Endothelial cell of umbilical vein (primary cell): ENCODE measurements around the gene KCP. TPM values are rescaled to one million over a fixed set of nuclear protein-coding genes. Genes with fewer than 3 reads are reported as not detected.

Source experiments
- BruUV-seq: library from RNA; stranded (reverse); fragments of 400-500 nt; replicated peaks from 2 replicates; lab custom pipeline; 2021; lab: Mats Ljungman, UMichigan
- CTCF ChIA-PET: fragments of 300-600, 350-600 bp; sonication (Branson Sonifier 250); formaldehyde crosslinking; loops from one replicate; lab custom pipeline; 2021; ENCODE audit warnings: antibody characterized with exemption, inconsistent platforms; lab: Charles Lee
- POLR2A ChIA-PET: fragments of 300-600, 350-600 bp; sonication (Branson Sonifier 250); formaldehyde crosslinking; loops from one replicate; lab custom pipeline; 2021; ENCODE audit warnings: antibody characterized with exemption, inconsistent platforms; lab: Charles Lee
- DNase-seq: peaks from one replicate; pipeline ENCODE4 v3.0.0-alpha.2; 2011; ENCODE audit warnings: low read depth, low spot score
- FAIRE-seq: peaks from 2 replicates; lab custom pipeline; 2011; peaks lifted over from hg19 to GRCh38; lab: Jason Lieb, UNC
- H2AFZ ChIP-seq: 2 replicates; pipeline ENCODE4 v1.6.0; 2012; ENCODE audit warnings: low read depth, low read length, control low read depth, inconsistent platforms
- H3K27ac ChIP-seq: 2 replicates; pipeline ENCODE4 v1.5.1; 2011; ENCODE audit warnings: low read depth, mild to moderate bottlenecking, control low read depth, low read length, moderate library complexity; ENCODE audit not compliant: insufficient read depth
- H3K27me3 ChIP-seq, 2 experiments: 2 replicates each; pipeline versions ENCODE4 v1.6.0 to v1.6.1; 2011; ENCODE audit warnings: low read length in 2 of 2, mixed read lengths in 1 of 2; ENCODE audit not compliant: control insufficient read depth in 2 of 2, insufficient read depth in 2 of 2
- H3K36me3 ChIP-seq, 2 experiments: 2 replicates in 1 of 2; 3 replicates in 1 of 2; pipeline ENCODE4 v1.5.1; 2011; ENCODE audit warnings: low read length in 2 of 2, mild to moderate bottlenecking in 1 of 2, moderate library complexity in 1 of 2; ENCODE audit not compliant: control insufficient read depth in 2 of 2, insufficient read depth in 2 of 2; ENCODE audit errors: extremely low read depth in 1 of 2
- H3K4me1 ChIP-seq: 3 replicates; pipeline ENCODE4 v1.5.1; 2011; ENCODE audit warnings: mild to moderate bottlenecking, low read length; ENCODE audit not compliant: control insufficient read depth, insufficient read depth; ENCODE audit errors: extremely low read depth
- H3K4me2 ChIP-seq: 2 replicates; pipeline ENCODE4 v1.6.1; 2011; ENCODE audit warnings: low read length, control low read depth, mixed read lengths; ENCODE audit not compliant: insufficient read depth
- H3K4me3 ChIP-seq, 3 experiments: fragments of 200-600 bp in 1 of 3; sonication (generic), shearing (Covaris generic) in 1 of 3; replicated peaks in 1 of 3; 2 replicates each; pipeline ENCODE4 v1.5.1; 2011 to 2016; ENCODE audit warnings: control low read depth in 3 of 3, low read length in 3 of 3, mild to moderate bottlenecking in 2 of 3, inconsistent platforms in 1 of 3, low read depth in 1 of 3, moderate library complexity in 1 of 3; ENCODE audit not compliant: insufficient read depth in 1 of 3
- H3K79me2 ChIP-seq: 2 replicates; pipeline ENCODE4 v1.6.0; 2012; ENCODE audit warnings: low read length, inconsistent platforms; ENCODE audit not compliant: control insufficient read depth, insufficient read depth
- H3K9ac ChIP-seq: replicated peaks from 2 replicates; pipeline ENCODE3; 2011; ENCODE audit warnings: low read length, control low read depth; ENCODE audit not compliant: insufficient read depth; ENCODE audit errors: extremely low read depth
- H3K9me1 ChIP-seq: replicated peaks from 3 replicates; pipeline ENCODE4 v1.6.0; 2011; ENCODE audit warnings: mild to moderate bottlenecking, low read length; ENCODE audit not compliant: control insufficient read depth, insufficient read depth; ENCODE audit errors: extremely low read depth
- H3K9me3 ChIP-seq: replicated peaks from 2 replicates; pipeline ENCODE4 v1.5.1; 2012; ENCODE audit warnings: low read length, inconsistent platforms; ENCODE audit not compliant: control insufficient read depth, insufficient read depth
- H4K20me1 ChIP-seq: replicated peaks from 2 replicates; pipeline ENCODE3; 2011; ENCODE audit warnings: mild to moderate bottlenecking, low read length; ENCODE audit not compliant: control insufficient read depth, insufficient read depth; ENCODE audit errors: extremely low read depth
- CTCF ChIP-seq, 2 donors: IDR thresholded peaks; 1 replicate in 1 of 2; 2 replicates in 1 of 2; pipeline ENCODE4 v1.5.1; 2011; ENCODE audit warnings: low read length in 2 of 2, mild to moderate bottlenecking in 2 of 2, moderate library complexity in 2 of 2, control low read depth in 1 of 2, inconsistent platforms in 1 of 2, low read depth in 1 of 2; ENCODE audit not compliant: insufficient read depth in 1 of 2; ENCODE audit errors: extremely low read depth in 1 of 2
- EZH2 ChIP-seq: IDR thresholded peaks from 2 replicates; pipeline ENCODE4 v1.6.1; 2012; ENCODE audit warnings: borderline replicate concordance, low read depth, mild to moderate bottlenecking, moderate library complexity, low read length, inconsistent platforms; ENCODE audit not compliant: severe bottlenecking
- FOS ChIP-seq: IDR thresholded peaks from 2 replicates; pipeline ENCODE4 v1.6.1; 2011; ENCODE audit warnings: mild to moderate bottlenecking, low read length, moderate library complexity, borderline replicate concordance; ENCODE audit not compliant: insufficient read depth
- GATA2 ChIP-seq: IDR thresholded peaks from 2 replicates; pipeline ENCODE4 v1.7.0; 2011; ENCODE audit warnings: low read depth, mild to moderate bottlenecking, moderate library complexity, mixed read lengths, low read length; ENCODE audit not compliant: insufficient read length, insufficient read depth
- JUN ChIP-seq: IDR thresholded peaks from 2 replicates; pipeline ENCODE4 v1.6.1; 2011; ENCODE audit warnings: borderline replicate concordance, low read depth; ENCODE audit not compliant: insufficient read length, insufficient read depth
- MYC ChIP-seq: IDR thresholded peaks from one replicate; pipeline ENCODE4 v1.6.1; 2011; ENCODE audit warnings: mild to moderate bottlenecking, low read depth, low read length
- POLR2A ChIP-seq: IDR thresholded peaks from 2 replicates; pipeline ENCODE4 v1.6.1; 2012; ENCODE audit warnings: low read depth, mild to moderate bottlenecking, control low read depth, low read length
- POLR2AphosphoS5 ChIP-seq: IDR thresholded peaks from 2 replicates; pipeline ENCODE4 v1.6.1; 2012; ENCODE audit warnings: low read depth, mild to moderate bottlenecking, control low read depth, low read length, moderate library complexity; ENCODE audit not compliant: insufficient read depth
- dilution Hi-C: fragments of 300-500 bp; cut with MboI; formaldehyde crosslinking; loops from one replicate; pipeline ENCODE4 v1.15.0; 2019; ENCODE audit warnings: low sequenced_read_pairs; ENCODE audit not compliant: extremely low pct_ligation_motif_present
- intact Hi-C: fragments of 100-400 bp; cut with micrococcal nuclease; formaldehyde crosslinking; loops from one replicate; pipeline ENCODE4 v1.10.0; 2022
- polyA plus RNA-seq, 4 experiments: library from polyadenylated mRNA; depleted of rRNA in 3 of 4; stranded (reverse) in 3 of 4; unstranded in 1 of 4; fragments of >200 nt; gene quantifications; 2 replicates each; pipeline versions ENCODE4 v1.2.1 to v1.2.3, GENCODE V29; 2011 to 2012; ENCODE audit warnings: missing spikeins in 1 of 4
- total RNA-seq: library from RNA; stranded (reverse); gene quantifications from 2 replicates; pipeline ENCODE4 v1.2.3, GENCODE V29; 2021
- TF ChIP-seq, protein P1 (sequence below): IDR thresholded peaks from 2 replicates; pipeline ENCODE4 v1.6.1; 2011; ENCODE audit not compliant: insufficient read depth, insufficient read length

KCP gene
- total and polyA plus RNA-seq, 2 donors (not counting 3 experiments of a cell fraction or from before 2014, with no cell fraction given): not detected

DNA sequence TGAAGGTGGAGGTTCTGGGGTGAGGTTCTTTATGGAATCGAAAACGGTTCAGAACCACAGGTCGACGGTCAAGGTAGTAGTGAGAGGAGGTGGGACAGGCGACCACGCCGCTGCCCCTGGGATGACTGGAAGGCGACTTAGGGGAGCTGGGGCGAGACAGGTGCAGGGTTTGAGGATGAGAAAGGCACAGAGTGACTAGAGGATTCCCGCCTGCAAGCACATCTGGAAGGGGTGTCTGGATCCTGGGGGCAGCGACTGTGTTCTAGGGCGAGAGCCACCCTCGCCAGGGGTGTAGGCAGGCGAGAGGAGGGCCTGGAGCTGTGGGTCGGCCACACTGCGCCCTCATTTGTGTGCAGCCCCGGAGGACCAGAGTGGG, 26.8 kb upstream of the KCP start:
- H3K4me3 ChIP-seq: no peak overlapping the region
- peaks cover 23% of the 10 kb centered on the region in 2 experiments for H3K27me3 ChIP-seq
- TF ChIP-seq JUN: no peak
- no peak for TF ChIP-seq POLR2AphosphoS5
- TF ChIP-seq, protein P1, sequence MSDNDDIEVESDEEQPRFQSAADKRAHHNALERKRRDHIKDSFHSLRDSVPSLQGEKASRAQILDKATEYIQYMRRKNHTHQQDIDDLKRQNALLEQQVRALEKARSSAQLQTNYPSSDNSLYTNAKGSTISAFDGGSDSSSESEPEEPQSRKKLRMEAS: no peak
- no peak for TF ChIP-seq GATA2
- TF ChIP-seq CTCF (IDR thresholded peaks at IDR 0.05; ENCODE audit: extremely low read depth in 1 of 2, insufficient read depth in 1 of 2, low read depth in 1 of 2, low read length in 2 of 2): no peak
- no peak for TF ChIP-seq EZH2
- TF ChIP-seq POLR2A: no peak
- TF ChIP-seq FOS: no peak
- TF ChIP-seq MYC: no peak
- DNase-seq (no peak), FAIRE-seq (no peak)
- no peak overlapping the region for H3K4me2 ChIP-seq
- no peak overlapping the region for H3K27ac ChIP-seq
- BruUV-seq: no TSS peak
- H2AFZ ChIP-seq: no peak overlapping the region
- CTCF ChIA-PET: interaction anchor here (1.0 kb wide), 1 partner anchor 226 kb away, joined by 3 read pairs; no protein-coding TSS in a partner anchor
- intact Hi-C loops (no loop called here), dilution Hi-C loops (no loop called here)
- H4K20me1 ChIP-seq: no peaks in the 10 kb centered on the region
- peaks cover 7% of the 10 kb centered on the region for H3K4me1 ChIP-seq
- no peaks in the 10 kb centered on the region for H3K79me2 ChIP-seq
- no peaks in the 10 kb centered on the region for H3K9me3 ChIP-seq
- POLR2A ChIA-PET: no interaction called here
- no peaks in the 10 kb centered on the region for H3K9me1 ChIP-seq
- H3K36me3 ChIP-seq: no peaks in the 10 kb centered on the region
- no peak overlapping the region for H3K9ac ChIP-seq
